DND-41 (cell line): ENCODE measurements around the gene MVB12B.

Source experiments
- ATAC-seq: fragments of 200-7000 bp; cut with Tn5 transposase; 3 replicates; pipeline ENCODE4 v1.9.1; 2021; ENCODE audit warnings: low read depth; ENCODE audit not compliant: insufficient read depth
- DNase-seq: peaks from one replicate; pipeline ENCODE4 v3.0.0-alpha.2; 2020
- H2AFZ ChIP-seq: 2 replicates; pipeline ENCODE4 v1.6.0; 2012; ENCODE audit warnings: low read depth, low read length
- H3K27ac ChIP-seq: 2 replicates; pipeline ENCODE4 v1.5.1; 2012; ENCODE audit warnings: low read length, inconsistent platforms
- H3K27me3 ChIP-seq: fragments of 200-600 bp; sonication (generic); 2 replicates; pipeline ENCODE4 v1.6.0; 2012; ENCODE audit warnings: low read length, mild to moderate bottlenecking, inconsistent platforms; ENCODE audit not compliant: insufficient read depth, poor library complexity
- H3K36me3 ChIP-seq: 2 replicates; pipeline ENCODE4 v1.5.1; 2012; ENCODE audit warnings: low read length, inconsistent platforms; ENCODE audit not compliant: insufficient read depth
- H3K4me1 ChIP-seq: 2 replicates; pipeline ENCODE4 v1.5.1; 2012; ENCODE audit warnings: mild to moderate bottlenecking, low read length; ENCODE audit not compliant: insufficient read depth
- H3K4me2 ChIP-seq: 2 replicates; pipeline ENCODE4 v1.6.0; 2012; ENCODE audit warnings: mild to moderate bottlenecking, moderate library complexity, low read length, inconsistent platforms; ENCODE audit not compliant: insufficient read depth
- H3K4me3 ChIP-seq, 2 experiments: fragments of 200-600 bp in 1 of 2; shearing (Covaris generic) in 1 of 2; 2 replicates each; pipeline ENCODE4 v1.5.1; 2012 to 2016; ENCODE audit warnings: inconsistent platforms in 2 of 2, low read length in 2 of 2, mild to moderate bottlenecking in 2 of 2, low read depth in 1 of 2, moderate library complexity in 1 of 2
- H3K79me2 ChIP-seq: 2 replicates; pipeline ENCODE4 v1.6.0; 2012; ENCODE audit warnings: low read length, inconsistent platforms; ENCODE audit not compliant: insufficient read depth
- H3K9ac ChIP-seq: 2 replicates; pipeline ENCODE4 v1.6.0; 2012; ENCODE audit warnings: low read depth, mild to moderate bottlenecking, inconsistent platforms, low read length, moderate library complexity
- H3K9me3 ChIP-seq: 2 replicates; pipeline ENCODE4 v1.5.1; 2012; ENCODE audit warnings: low read length, moderate library complexity, mild to moderate bottlenecking, inconsistent platforms; ENCODE audit not compliant: insufficient read depth, severe bottlenecking
- H4K20me1 ChIP-seq: 2 replicates; pipeline ENCODE4 v1.6.0; 2012; ENCODE audit warnings: low read length; ENCODE audit not compliant: insufficient read depth
- EZH2 ChIP-seq: IDR thresholded peaks from 3 replicates; pipeline ENCODE4 v1.6.1; 2012; ENCODE audit warnings: borderline replicate concordance, low read depth, mild to moderate bottlenecking, moderate library complexity, low read length, inconsistent platforms; ENCODE audit not compliant: severe bottlenecking
- TF ChIP-seq, protein P1 (sequence below): IDR thresholded peaks from 2 replicates; pipeline ENCODE4 v1.5.1; 2012; ENCODE audit warnings: borderline replicate concordance, low read length, moderate library complexity, mild to moderate bottlenecking; ENCODE audit not compliant: poor library complexity, severe bottlenecking; ENCODE audit errors: extremely low read depth

The MVB12B gene

DNA sequence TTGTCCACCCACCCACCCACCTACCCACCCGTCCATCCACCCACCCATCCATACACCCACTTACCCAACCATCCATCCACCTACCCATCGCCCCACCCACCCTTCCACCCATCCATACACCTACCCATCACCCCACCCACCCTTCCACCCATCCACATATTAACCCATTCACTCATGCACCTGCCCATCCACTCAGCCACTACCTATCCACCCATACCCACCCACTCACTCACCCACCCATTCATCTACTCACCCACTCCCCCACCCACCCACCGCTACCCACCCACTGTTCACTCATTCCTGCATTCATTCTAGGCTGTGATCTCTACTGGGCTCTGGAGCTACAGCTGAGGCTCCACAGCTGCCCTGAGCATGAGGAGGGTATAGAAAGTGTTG lies 169.6 kb downstream of the MVB12B start:
- H3K9me3 ChIP-seq = no peaks in the 10 kb centered on the region
- H3K36me3 ChIP-seq = no peaks in the 10 kb centered on the region
- no peak for DNase-seq
- no peak overlapping the region for H3K27ac ChIP-seq
- TF ChIP-seq, protein P1, sequence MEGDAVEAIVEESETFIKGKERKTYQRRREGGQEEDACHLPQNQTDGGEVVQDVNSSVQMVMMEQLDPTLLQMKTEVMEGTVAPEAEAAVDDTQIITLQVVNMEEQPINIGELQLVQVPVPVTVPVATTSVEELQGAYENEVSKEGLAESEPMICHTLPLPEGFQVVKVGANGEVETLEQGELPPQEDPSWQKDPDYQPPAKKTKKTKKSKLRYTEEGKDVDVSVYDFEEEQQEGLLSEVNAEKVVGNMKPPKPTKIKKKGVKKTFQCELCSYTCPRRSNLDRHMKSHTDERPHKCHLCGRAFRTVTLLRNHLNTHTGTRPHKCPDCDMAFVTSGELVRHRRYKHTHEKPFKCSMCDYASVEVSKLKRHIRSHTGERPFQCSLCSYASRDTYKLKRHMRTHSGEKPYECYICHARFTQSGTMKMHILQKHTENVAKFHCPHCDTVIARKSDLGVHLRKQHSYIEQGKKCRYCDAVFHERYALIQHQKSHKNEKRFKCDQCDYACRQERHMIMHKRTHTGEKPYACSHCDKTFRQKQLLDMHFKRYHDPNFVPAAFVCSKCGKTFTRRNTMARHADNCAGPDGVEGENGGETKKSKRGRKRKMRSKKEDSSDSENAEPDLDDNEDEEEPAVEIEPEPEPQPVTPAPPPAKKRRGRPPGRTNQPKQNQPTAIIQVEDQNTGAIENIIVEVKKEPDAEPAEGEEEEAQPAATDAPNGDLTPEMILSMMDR = no peak
- TF ChIP-seq EZH2 = no peak
- H3K4me2 ChIP-seq = no peak overlapping the region
- H3K4me3 ChIP-seq = no peak overlapping the region
- no peaks in the 10 kb centered on the region for H3K27me3 ChIP-seq
- no peak for ATAC-seq
- no peaks in the 10 kb centered on the region for H3K4me1 ChIP-seq
- no peaks in the 10 kb centered on the region for H4K20me1 ChIP-seq
- H2AFZ ChIP-seq = no peak overlapping the region
- H3K79me2 ChIP-seq = no peaks in the 10 kb centered on the region
- H3K9ac ChIP-seq = no peak overlapping the region

DNA sequence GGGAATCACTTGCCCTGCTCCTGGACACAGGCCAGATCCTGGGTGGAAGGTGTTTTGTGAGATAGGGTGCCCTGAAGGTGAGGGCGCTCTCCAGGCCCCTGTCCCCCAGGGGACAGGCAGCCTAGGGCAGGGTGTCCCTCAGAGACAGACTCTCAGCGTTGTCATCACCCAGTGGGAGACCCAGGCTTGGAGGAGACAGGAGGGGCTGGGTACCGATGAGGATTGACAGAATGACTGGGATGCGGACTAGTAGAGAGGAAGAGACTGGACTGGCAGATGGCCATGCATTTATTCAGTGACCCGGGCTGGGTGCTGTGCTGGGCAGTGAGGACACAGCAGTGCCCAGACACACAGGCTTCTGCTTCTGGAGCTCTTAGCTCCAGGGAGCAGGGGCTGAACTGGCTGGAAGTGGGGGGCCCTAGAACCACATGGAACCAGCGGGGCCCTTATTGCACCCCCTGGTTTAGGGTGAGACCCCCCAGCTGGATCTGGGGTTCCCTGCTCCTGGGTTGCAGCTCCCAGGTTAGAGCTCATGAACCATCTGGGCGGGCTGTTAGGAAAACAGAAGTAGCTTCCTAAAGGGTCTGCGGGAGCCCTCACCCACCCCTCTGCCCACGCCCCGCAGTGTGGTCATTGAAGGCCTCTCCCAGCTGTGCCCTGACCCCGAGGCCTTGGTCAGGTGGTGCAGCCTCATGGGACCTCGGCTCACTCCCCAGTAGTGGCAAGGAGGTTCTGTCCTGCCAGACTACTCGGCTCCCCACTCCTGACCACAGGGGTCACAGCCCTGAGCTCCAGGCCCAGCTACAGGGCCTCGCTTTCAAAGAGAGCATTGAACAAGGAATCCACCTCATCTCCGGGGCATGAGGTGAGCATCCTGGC lies 170.4 kb downstream of the MVB12B start:
- no peak overlapping the region for H3K27ac ChIP-seq
- H4K20me1 ChIP-seq = no peaks in the 10 kb centered on the region
- no peaks in the 10 kb centered on the region for H3K36me3 ChIP-seq
- no peak overlapping the region for H3K4me2 ChIP-seq
- H3K9me3 ChIP-seq = no peaks in the 10 kb centered on the region
- H3K9ac ChIP-seq = no peak overlapping the region
- no peak overlapping the region for H3K4me3 ChIP-seq
- H2AFZ ChIP-seq = no peak overlapping the region
- TF ChIP-seq, protein P1 = no peak
- TF ChIP-seq EZH2 = no peak
- ATAC-seq = no peak
- H3K79me2 ChIP-seq = no peaks in the 10 kb centered on the region
- no peak for DNase-seq
- no peaks in the 10 kb centered on the region for H3K27me3 ChIP-seq
- H3K4me1 ChIP-seq = no peaks in the 10 kb centered on the region

DNA sequence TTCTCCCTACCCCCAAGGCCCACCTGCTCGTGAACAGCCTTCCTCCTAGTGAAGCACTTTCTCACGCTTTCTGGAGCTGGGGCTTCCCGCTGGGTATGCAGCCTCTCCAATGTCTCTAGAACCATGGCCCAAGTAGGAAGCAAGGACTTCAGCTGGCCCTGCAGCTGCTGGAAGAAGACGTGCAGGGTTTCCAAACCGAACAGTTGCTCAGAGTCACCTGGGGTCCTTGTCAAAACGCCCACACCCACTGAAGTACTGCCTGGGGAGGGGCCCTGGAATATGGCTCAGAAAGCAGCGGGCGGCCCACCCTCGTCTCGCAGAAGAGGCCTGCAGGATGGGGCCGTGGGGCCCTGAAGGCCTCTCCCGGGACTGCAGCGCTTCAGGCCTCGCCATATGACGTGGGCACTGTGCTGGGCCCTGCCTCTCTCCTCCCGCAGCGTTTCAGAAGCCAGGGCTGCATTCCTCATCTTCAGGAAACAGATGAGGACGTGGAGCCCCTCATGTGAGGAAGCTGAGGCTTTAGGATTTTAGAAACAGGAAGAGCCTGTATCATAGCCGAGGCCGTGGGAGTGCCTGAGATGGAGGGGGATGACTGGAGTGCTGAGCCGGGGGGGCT lies 171.1 kb downstream of the MVB12B start:
- Histone ChIP-seq H4K20me1 (no peaks in the 10 kb centered on the region), H3K4me3 (no peak overlapping the region), H2AFZ (no peak overlapping the region), H3K27me3 (no peaks in the 10 kb centered on the region), H3K9ac (no peak overlapping the region), H3K79me2 (no peaks in the 10 kb centered on the region), H3K4me2 (no peak overlapping the region), H3K36me3 (no peaks in the 10 kb centered on the region), H3K4me1 (no peaks in the 10 kb centered on the region), H3K27ac (no peak overlapping the region), H3K9me3 (no peaks in the 10 kb centered on the region)
- DNase-seq (no peak), ATAC-seq (no peak)
- TF ChIP-seq, protein P1 = no peak
- TF ChIP-seq EZH2 = no peak
